Kidney glomerular epithelial cell (primary cell): Measurements from ENCODE around the gene PLEKHA1.

ENCODE experiments used
- DNase-seq: peaks from one replicate; lab custom pipeline; 2025; lab: John Stamatoyannopoulos, UW

Gene PLEKHA1

DNA sequence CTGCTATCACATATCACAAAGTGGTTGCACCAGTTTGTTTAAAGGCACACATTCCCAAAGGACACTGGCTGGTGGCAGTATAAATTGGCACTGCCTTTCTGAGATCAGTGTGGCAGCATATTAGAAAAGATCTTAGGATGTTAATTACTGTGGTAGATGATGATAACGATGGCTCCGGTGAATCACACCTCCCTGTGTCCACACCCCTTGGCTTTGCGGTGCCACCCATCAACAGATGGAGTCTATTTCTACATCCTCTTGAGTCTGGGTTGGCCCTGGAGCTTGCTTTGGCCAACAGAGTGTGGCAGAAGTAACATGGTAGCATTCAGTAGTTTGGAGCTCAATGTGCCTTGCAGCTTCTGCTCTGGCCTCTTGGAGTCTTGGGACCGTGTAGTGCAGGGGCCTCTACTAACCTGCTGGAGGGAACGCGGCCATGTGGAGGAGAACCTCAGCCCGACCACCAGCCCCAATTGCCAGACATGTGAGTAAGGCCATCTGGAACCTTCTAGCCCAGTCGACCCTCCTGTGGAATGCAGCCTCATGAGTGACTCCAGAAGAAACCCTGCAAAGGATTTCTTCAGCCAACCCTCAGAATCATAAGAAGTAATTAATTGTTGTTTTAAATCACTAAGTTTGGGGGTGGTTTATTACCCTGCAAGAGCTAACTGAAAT lies 27.2 kb upstream of the PLEKHA1 start:
- DNase-seq: no peak

DNA sequence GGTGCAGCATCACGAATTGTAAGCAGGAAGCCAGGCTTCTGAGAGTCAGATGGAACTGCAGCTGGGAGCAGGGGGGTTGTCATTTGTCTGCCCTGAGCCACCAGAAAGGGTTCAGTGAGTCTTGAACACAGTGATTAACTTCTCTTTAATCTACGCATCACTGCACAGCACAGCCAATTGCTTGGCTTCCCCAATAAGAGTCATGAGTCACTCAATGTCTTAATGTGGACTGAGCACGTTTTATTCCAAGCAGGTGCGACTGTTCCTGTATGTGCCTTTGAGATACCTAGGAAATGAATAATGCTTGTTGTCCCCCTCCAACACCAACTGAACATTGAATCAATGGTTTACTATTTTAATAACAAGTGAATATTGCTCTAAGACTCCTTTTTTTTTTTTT lies 26.0 kb upstream of the PLEKHA1 start:
- DNase-seq: peak; percentile 67

DNA sequence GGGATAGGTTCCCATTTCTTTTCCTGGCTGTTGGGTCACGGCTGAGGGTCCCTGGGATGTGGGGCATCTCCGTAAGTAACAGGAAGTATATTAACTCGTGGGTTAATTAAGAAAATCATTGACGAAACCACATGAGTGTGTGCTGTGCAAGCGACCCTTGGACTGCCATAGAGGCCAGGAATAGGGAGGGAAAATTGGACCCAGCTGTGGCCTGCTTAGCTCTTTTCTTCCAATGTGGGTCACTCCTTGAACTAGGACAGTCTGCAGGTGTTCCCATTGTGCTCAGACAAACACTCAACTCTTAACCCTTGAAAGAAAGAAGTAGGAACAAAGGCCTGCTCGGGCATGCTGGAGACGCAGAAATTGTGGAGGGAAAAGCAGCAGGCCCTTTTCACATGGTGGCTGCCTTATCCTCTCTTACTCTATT lies 25.6 kb upstream of the PLEKHA1 start:
- DNase-seq: no peak

GRCh38 chr10:122349758-122350369 lies 24.6 kb upstream of the PLEKHA1 start:
- no peak for DNase-seq

DNA sequence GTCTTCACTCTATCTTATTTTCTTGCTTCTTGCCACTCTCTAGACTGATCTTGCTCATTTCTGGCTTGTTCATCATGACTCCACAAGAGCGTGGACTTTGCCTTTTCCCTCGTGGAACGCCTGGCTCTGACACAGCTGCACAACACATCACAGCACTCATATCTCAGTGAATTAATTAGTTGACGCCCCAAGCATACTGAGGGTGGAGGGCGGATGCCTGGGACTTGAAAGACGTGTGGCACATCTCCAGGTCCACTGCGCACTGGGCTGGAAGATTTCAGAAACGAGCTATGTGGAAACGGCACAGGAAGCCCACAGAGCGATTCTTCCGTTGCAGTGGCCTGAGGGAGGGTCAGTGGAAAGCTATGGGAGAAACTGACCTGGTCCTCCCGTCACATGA lies 23.6 kb upstream of the PLEKHA1 start:
- no peak for DNase-seq

- DNase-seq: no peak
Observed at GRCh38 chr10:122352817-122353525, 21.5 kb upstream of the PLEKHA1 start.

GRCh38 chr10:122354383-122354782 lies 20.1 kb upstream of the PLEKHA1 start:
- no peak for DNase-seq

GRCh38 chr10:122357685-122358084 lies 16.8 kb upstream of the PLEKHA1 start:
- no peak for DNase-seq

DNA sequence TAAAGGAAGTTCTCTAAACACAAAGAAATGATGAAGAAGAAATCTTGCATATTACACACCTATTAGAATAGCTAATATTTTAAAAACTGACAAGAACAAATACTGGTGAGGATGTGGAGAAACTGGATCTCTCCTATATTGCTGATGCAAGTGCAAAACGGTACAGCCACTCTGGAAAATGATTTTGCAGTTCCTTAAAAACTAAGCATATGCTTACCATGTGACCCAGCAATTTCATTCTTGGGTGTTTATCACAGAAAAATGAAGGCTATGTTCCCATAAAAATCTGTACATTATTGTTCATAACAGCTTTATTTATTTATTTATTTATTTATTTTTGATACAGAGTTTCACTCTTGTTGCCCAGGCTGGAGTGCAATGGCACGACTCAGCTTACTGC lies 14.9 kb upstream of the PLEKHA1 start:
- no peak for DNase-seq

DNA sequence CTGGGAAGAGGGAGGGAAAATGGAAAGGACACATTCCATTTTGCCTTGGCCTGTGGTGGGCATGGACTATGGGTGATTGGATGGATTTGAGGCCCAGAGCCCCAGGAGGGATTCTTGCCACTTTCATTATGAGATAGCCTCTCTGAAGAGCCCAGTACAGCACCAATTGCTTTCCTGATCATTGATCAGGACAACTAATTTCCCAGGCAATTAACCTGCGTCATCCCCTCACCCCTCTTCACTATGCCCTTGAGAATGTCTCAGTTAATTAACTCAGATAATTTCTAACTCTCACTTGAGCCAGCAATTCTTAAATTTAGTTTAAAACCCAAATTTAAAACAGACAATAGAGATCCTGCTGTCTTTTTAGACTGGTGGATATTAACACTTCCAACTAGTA lies 13.5 kb upstream of the PLEKHA1 start:
- DNase-seq: no peak

DNA sequence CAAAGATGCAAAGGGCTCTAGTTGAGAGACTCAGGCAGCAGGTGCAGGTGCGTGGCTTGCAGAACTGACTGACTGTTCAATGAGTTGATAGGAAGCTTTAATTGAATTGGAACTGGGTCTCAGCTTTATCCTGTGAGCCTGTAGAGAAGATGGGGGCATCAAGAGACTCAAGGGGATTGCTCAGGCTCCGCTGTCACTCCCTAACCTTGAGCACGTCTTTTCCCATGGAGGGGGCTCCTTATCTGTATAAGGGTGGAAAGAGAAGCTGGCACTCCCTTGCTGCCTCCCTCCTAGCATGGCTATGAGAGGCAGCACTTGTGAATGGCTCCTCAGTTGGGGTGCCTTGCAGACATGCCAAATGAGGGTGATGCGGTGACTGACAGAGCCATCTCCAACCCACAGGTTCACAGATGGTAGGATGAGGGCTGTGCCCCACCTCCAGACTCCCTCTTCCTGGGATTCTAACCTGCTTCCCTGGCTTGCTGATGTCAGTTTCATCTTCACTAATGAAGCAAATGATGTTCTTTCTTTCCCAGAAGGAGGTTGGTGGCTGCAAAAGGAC lies 12.4 kb upstream of the PLEKHA1 start:
- DNase-seq: no peak

GRCh38 chr10:122362621-122363020 lies 11.9 kb upstream of the PLEKHA1 start:
- no peak for DNase-seq

DNA sequence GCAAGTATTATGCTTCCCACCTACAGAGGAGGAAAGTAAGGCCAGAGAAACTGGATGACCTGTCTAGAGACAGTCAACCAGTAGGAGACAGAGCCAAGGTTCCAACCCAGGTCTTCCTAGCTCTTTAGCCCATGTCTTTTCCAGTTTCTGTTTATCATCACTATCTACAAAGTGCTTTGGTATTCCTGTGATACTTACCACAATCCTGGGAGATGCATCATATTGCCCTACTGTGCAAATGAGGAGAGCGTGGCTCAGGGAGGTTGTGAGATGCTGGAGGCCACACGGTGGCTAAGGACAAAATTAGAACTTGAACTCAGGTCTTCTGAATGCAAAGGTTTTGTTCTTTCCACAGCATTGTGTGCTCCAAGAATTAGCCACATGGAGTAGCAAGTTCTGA lies 11.2 kb upstream of the PLEKHA1 start:
- DNase-seq: no peak

GRCh38 chr10:122363722-122364463 lies 10.6 kb upstream of the PLEKHA1 start:
- DNase-seq: no peak

DNA sequence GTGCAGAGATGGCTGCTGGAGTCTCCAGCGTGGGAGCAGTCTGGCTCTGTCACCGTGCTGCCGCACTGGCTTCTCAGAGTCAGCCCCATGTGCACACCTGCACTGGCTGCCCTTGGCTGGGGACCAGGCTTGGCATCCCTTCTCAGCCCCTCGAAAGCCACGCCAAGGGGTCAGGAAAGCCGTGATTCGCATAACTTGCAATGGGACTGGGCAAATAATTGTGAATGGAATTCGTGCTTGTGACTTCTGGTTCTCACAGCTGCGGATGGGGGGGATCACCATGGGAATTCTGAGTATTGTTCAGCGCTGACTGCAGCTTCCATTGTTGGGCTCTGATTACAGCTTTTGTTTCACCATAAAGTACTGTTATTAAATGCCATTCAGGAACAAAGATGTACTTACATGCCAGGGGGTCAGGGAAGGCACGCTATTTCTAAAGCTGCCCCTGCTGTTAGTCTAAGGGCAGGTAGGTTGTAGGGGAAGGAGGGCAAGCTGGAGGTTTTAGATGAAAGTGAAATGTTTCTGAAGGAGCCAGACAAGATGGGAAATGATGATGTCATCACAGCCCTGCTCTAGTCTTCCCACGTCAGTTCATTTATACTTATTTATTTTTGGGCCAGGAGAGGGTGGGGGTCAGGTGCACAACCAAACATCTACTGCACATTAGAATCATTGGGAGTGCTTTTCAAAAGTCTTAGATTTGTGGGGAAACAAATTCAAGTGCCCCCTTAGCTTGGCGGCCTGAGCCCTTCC lies 5.8 kb upstream of the PLEKHA1 start:
- no peak for DNase-seq

- no peak for DNase-seq
Observed at GRCh38 chr10:122373108-122373507, 1.4 kb upstream of the PLEKHA1 start.

- peak; percentile 23 for DNase-seq
Observed at GRCh38 chr10:122373721-122374120, 787 bp upstream of the PLEKHA1 start.

DNA sequence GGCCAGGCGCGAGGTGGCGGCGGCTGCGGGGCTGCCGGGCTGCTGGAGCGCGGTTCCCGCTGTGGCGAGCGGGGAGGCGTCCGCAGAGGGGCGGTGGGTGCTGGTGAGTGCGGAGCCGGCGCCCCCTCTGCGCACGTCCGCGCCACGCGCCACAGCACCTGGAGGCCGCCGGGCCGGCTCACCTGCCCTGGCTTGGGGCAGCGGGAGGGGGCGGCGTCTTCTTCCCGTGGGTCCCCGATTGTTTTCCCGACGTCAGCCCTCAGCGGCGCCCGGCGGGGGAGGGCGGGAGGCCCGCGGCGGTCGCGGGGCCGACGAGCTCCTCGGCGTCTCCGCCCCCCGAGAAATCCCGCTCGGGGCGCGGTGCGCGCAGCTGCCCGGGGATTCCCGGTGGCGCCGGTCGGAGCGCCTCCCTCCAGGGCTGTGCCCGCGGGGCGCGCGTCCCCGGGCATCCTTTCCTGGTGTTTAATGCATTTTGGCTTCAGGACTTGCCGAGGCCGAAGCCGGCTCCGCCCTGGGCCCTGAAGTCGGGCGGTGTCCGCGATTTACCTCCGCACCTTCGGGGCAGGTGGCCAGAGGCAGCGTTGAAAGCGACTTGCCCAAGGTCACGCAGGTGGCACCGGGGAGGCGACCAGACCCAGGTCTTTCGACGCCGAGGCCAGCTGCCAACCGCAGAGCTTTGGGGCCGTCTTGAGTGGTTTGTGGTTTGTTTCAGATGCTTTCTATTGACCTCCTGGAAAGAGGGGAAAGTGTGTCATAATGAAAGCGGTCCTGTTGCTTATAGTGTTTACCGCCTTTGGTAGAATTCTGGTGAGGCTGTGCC lies 561 bp downstream of the PLEKHA1 start:
- DNase-seq: peak; percentile 18

DNA sequence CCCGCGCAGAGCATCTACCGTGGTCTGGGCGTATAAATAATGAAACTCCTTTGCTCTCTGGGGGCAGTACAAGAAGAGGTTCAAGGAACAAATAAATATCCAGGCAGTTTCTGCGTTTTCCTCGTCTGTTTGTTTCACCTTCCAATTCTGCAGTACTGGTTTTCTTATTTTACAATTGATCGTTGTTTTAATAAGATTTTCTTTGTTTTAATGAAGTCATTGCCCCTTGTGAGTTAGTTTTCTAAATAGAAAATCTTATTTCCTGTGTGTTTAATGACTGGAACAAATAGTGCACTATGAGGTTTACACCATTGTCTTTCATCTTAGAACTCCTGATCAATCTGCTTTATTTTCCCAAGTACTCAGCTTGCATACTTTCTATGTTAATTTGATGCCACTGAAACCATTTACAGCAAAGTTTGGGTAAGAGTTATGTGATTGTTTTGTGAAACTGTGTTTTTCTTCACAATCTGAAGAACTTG lies 1.2 kb downstream of the PLEKHA1 start:
- DNase-seq: no peak

GRCh38 chr10:122376364-122376961 lies 2.0 kb downstream of the PLEKHA1 start:
- DNase-seq: no peak
